IPS-18c (cell line): ENCODE measurements around the gene RELL1.

Experiments
- H3K4me3 ChIP-seq: 2 replicates; pipeline ENCODE4 v1.7.0; 2013; ENCODE audit warnings: low read depth, mild to moderate bottlenecking, low read length, moderate library complexity; ENCODE audit not compliant: insufficient read depth
- H3K9me3 ChIP-seq: one replicate; pipeline ENCODE4 v1.6.1; 2013; ENCODE audit warnings: mild to moderate bottlenecking, low read length, moderate library complexity; ENCODE audit not compliant: control insufficient read depth, insufficient read depth

The RELL1 gene

DNA sequence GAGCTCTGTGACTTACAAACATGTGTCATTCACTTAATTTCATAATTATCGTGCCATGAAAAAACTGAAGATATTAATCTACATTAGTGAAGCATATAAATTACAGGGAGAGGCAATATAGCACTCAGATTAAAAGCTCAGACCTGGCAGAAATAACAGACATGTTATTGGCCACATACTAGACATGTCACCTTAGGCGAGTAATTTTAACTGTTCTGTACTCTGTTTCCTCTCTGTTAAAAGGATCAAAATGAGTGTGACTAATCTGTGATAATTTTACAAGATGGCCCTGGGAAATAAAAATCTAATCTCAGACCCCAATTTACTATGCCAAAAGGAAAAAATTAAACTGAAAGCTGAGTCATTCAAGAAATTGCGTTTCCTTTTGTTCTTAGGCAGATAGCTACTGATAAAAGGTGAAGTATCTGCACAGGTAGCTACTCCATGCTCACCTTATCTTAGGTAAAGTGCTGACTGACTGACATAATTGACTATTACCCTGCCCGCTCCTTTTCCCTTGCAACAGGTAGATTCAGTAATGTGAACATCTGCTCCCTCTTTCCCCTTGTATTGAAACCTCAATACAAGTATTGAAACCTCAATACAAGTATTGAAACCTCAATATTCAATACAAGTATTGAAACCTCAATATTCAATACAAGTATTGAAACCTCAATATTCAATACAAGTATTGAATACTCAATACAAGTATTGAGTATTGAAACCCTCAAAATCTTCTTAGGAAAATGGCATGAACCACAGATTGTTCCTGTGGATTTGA lies 33.2 kb downstream of the RELL1 start:
- Histone ChIP-seq H3K9me3 (no peaks in the 10 kb centered on the region), H3K4me3 (no peak overlapping the region)

DNA sequence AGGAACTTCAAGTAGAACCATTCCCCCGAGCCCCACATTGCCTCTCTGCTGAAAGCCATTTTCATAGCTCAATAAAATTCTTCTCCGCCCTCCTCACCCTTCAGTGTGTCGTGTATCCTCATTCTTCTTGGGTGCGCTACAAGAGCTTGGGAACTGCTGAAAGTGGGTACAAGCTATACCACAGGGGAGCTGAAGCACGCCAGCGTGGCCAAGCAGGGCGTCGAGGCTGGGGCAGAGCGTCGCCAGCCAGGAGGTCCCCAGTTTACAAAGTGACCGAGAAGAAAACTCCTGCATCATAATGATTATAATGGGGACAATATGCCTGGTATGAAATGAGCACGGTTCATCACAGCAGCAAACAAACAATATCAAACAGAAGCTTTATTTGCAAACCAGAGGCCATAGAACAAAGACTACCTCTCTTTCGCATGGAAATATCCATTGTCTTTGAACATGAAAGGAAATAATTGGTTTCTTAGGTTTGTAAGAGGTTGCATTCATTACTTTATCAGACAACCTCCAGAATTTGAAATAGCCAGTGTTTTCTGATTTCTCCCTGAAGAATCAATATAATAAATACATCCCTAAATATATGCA lies 34.3 kb downstream of the RELL1 start:
- Histone ChIP-seq H3K9me3 (no peaks in the 10 kb centered on the region), H3K4me3 (no peak overlapping the region)

DNA sequence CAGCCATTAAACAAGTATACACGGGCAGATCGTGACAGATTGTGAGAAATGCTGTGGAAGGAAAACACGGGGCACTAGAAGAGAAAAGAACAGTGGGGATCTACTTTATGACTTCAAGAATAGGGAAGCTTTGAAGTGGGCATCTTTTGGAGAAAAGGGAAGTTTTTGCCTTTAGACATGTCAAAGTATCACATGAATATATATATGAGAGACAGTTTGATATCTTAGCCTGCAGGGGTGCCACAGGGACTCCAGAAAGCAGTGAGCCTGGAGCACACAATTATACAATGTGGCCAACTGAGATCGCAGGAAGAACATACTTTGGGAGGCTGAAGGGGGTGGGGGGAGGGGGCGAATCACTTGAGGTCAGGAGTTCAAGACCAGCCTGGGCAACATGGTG lies 35.7 kb downstream of the RELL1 start:
- Histone ChIP-seq H3K9me3 (no peaks in the 10 kb centered on the region), H3K4me3 (no peak overlapping the region)

DNA sequence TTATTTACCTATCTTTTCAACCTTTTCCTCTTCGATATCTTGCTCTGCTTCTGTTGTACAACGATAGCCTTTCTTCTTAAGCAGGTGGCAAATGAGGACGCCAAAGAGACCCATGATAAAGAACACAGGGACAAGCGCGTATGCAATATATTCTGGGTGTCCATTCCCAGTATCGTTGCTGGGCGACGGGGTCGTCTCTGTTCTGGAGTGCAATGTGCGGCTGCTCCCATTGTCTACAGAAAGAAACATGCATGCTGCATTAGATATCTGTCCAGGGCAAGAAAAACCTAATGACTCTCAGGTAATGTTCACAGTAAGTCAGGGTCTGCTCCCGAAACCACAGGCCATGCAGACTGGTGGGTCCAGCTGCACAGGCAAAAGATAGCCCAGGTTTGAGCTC lies 36.9 kb downstream of the RELL1 start:
- H3K9me3 ChIP-seq, result no peaks in the 10 kb centered on the region
- no peak overlapping the region for H3K4me3 ChIP-seq

DNA sequence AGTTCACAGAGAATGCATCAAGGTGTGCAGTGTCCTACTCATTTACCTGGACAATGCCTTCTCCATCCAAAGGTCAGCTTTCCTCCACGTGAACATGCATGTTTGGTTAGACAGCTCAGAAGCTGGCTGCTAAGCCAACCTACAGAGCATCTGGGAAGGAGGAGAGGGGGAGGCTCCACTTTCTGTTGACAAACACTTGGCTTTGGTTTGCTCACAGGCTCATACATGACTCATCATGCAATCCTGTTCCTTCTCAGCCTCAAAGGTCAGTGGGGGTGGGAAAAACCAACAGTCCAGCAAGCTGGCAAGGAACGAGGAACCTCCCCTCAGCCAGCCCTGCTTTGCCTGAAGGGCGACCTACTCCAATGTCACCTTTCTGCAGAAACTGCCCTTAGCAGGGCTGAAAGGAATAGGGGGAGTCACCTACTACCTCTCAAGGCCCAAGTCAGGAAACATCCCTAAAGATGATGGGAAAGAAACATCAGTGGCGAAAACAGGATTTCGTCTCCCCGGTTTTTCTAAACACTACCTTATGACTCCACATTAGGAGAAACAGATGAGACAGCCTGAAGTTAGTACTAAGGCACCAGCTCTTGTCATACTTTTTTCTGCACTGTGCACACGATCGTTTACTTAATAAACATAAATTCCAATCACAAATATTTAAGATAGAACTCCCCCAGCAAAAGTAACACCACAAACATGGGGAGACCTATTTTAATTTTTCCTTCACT lies 37.9 kb downstream of the RELL1 start:
- Histone ChIP-seq H3K4me3 (no peak overlapping the region), H3K9me3 (no peaks in the 10 kb centered on the region)

DNA sequence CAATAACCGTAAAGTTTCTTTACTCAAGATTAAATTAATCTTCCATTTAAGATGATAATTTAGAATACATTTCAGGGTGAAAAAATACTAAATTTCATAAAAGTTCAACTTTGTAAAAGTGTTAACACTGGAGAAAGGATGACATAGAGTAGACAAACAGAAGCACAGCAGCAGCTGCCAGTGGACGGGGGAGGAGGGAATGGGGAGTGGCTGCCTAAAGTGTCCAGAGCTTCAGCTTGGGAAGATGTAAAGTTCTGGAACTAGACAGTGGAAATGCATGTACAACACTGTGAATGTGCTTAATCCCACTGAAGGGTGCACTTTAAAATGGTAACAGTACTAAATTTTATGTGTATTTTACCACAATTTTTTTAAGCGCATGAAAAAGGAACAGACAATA lies 39.9 kb downstream of the RELL1 start:
- no peak overlapping the region for H3K4me3 ChIP-seq
- H3K9me3 ChIP-seq, result no peaks in the 10 kb centered on the region

DNA sequence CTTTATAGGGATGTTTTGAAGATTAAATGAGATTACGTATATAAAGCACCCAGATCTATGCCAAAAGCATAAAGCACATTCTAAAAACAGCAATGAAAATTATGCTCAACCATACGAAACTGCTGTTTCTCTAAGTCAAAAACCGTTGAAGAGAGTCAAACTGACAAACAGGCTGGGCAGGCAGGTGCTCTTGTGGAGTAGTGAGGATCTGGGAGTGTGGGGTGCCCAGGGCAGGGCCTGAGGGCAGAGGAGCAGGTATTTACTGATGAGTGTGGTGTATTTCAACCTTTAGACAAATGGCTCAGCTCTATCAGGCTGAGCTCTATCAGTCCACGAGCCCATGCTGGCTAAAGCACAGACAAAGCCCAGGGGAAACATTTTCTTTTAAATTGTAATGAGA lies 40.4 kb downstream of the RELL1 start:
- no peaks in the 10 kb centered on the region for H3K9me3 ChIP-seq
- H3K4me3 ChIP-seq, result no peak overlapping the region; the same call in 1 of the 2 replicates

DNA sequence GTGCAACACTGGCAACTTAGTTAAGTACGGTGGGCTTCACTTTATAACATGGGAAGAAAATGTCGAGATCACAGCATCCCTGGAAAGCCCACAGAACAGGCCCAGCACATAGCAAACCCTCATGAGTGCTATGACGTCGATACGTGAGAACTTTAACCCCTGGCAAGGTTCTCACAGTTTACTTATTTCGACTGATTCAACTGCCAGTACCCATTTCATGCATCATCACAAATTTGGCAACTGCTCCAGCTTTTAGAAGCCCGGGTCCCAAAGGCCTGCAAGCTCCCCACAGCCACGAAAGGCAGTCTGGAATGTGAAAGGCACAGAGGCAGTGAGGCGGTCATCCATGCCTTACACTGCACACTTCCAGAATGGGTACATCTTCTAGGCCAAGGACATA lies 41.2 kb downstream of the RELL1 start:
- no peak overlapping the region for H3K4me3 ChIP-seq
- H3K9me3 ChIP-seq, result no peaks in the 10 kb centered on the region

DNA sequence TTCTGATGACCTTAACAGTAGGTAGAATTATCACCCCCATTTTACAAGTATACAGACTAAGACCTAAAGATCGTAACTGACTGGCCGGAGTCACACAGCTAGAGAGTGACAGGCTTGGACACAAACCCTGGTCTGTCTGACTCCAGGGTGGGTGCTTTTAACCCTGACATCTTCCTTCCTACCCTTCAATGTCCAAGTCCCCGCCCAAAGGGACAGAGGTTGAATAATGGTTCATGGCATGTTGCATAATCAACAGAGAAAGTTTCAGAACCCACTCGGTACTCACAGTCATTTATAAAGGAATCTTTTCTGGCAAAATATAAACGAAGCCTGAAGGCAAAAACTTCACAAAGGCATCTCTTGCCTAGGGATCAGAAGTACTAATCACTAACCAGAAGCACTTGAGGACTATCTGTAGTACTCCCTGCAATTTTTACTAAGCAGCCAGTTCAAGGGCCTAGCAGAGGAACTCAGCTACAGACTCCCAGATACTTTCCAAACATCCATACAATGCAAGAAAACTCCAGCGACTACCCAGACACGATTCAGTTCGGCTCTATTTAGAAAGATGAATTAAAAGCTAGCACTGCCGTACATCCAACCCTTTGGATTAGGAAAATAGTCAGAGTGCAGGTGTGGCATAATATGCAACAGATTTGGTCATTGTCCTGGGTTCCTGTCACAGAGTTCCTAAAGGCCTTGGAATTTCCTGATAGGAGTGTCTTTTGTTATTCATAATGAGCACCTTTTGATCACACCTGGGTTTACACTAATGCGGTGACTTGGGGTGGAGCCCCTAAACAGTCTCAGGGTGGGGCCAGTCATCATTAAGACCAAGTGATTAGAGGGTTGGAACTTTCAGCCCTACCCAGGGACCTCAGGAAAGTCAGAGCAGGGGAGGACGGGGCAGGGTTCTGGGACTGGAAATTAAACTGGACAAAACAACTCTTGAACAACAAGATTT lies 44.0 kb downstream of the RELL1 start:
- no peak overlapping the region for H3K4me3 ChIP-seq

DNA sequence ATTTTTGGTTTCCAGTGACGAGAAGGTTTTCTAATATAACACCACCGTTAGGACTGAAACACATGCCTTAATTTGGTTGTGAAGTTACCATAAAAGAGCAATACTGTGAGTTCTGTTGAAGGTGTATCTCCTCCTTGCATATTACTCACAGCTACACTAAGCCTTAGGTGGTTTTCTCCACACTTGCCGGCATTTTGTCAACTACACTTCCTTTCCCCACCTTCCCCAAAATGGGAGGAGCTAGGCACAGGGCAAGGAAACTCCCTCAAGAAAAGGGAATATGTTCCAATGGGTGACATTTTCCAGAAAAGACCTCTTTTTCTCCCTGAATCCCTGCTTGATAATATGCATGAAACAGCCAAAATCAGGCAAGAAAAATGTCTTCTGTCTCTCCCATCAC lies 44.8 kb downstream of the RELL1 start:
- Histone ChIP-seq H3K9me3 (no peaks in the 10 kb centered on the region), H3K4me3 (no peak overlapping the region)

More for the DNA sequence above, 44.0 kb downstream of the RELL1 start:
- H3K9me3 ChIP-seq, result no peaks in the 10 kb centered on the region

DNA sequence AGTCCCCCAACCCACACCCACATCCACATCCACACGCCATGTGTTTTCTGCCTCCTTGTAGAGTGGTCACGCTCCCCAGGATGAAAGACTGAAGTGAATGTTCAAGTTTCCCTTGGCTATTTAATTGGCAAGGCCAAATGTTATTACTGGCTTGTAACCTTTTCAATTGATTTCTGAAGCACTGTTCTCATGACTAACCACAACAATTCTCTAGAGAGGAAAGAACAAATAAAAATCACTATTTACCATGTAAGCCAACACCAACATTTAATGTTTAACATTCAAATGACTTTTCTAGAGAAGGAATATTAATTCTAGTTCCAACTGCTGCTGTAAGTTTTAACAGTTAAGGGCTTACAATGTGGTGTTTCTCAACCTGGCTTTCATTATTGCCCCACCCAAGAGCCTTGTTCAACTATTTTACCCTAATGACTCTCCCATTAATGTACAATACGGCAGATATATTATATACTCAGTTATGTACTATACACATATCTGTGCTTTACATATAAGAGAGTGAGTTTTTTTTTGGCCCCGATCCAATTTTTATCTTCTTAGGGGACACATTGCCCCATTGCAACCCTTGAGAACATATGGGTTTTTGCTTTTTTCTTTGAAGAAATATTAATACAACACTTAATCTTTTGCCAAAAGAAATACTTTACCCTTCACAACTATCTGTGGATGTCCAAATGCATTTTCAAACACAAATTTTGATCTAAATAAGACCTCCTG lies 46.5 kb downstream of the RELL1 start:
- H3K9me3 ChIP-seq, result no peaks in the 10 kb centered on the region
- H3K4me3 ChIP-seq, result no peak overlapping the region

DNA sequence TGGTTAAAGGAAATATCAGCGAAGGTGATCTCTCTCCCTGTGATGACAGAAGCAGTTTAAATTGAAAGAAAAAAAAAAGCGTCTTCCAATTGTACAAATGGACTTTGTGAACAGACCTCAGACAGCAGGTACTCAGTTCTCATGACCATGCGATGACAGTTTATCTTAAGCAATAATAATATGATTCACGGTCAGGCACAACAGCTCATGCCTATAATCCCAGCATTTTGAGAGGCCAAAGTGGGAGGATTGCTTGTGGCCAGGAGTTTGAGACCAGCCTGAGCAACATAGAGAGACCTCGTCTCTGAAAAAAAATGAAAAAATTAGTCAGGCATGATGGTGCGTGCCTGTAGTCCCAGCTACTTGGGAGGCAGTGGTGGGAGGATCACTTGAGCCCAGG lies 51.0 kb downstream of the RELL1 start:
- no peak overlapping the region for H3K4me3 ChIP-seq
- H3K9me3 ChIP-seq, result no peaks in the 10 kb centered on the region

DNA sequence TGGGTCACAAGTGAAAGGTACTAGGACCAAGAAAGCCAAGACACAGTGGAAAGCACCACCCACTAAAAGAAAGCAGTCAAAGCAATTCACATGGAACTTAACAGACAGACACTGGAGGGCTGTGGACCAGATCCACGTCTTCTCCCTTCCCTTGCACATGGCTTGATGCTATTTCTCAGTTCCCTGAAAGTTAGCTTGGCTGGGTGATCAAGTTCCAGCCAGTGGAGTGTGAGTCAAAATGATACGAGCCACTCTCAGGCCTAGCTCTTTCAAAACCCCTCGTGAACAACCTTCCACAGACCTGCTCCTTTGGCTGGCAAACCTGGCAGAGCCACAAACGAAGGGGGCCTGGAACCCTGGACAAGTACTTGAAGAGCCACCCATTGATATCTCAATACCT lies 52.0 kb downstream of the RELL1 start:
- Histone ChIP-seq H3K4me3 (no peak overlapping the region), H3K9me3 (no peaks in the 10 kb centered on the region)

DNA sequence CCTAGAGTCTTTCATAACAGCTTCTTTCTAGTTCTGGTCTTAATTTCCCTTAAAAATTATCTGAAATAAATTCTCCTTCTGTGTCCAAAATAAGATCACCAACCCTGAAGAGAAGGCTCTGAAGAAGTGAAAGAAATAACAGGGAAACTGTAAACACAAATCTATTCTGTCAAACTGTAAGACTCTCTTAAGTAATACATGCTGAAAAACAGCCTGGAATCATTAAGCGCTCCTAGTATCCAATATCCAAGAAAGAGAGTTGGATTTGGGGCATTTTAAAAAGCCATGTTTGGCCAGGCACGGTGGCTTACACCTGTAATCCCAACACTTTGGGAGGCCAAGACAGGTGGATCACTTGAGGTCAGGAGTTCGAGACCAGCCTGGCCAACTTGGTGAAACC lies 53.3 kb downstream of the RELL1 start:
- Histone ChIP-seq H3K4me3 (no peak overlapping the region), H3K9me3 (no peaks in the 10 kb centered on the region)

DNA sequence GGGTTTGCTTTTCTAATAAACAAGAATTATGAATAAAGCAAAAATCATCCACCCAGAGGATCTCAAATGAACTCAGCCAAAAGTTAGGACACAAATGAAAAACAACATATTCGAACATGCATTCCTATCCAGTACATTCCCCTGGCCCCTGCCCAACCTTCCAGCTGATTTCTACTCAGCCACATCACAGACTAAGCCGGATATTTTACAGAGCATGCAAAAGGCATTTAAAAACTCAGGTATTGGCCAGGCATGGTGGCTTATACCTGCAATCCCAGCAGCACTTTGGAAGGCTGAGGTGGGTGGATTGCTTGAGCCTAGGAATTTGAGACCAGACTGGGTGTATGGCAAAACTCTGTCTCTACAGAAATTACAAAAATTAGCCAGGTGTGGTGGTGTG lies 54.6 kb downstream of the RELL1 start:
- Histone ChIP-seq H3K9me3 (no peaks in the 10 kb centered on the region), H3K4me3 (no peak overlapping the region)

DNA sequence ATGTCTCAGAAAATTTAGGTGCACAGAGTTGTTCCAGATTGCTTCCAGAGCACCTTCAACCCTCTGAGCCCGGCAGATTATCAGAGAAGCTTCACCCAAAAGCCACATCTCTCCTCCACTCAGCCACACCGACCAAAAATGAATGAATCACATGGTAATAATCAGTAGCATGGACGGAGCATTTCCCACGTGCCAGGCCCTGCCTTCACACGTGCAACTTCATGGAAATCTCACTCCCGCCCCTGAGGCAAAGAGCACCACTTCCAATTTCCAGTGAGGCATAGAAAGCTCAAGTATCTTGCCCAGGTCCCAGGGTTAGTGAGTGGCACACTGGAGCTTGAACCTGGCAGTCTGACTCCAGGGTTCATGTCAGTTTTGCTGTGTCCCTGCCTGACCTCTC lies 56.5 kb downstream of the RELL1 start:
- no peaks in the 10 kb centered on the region for H3K9me3 ChIP-seq
- H3K4me3 ChIP-seq, result no peak overlapping the region
